Measurements from ENCODE around the gene HOXA10.

The HOXA10 gene

DNA sequence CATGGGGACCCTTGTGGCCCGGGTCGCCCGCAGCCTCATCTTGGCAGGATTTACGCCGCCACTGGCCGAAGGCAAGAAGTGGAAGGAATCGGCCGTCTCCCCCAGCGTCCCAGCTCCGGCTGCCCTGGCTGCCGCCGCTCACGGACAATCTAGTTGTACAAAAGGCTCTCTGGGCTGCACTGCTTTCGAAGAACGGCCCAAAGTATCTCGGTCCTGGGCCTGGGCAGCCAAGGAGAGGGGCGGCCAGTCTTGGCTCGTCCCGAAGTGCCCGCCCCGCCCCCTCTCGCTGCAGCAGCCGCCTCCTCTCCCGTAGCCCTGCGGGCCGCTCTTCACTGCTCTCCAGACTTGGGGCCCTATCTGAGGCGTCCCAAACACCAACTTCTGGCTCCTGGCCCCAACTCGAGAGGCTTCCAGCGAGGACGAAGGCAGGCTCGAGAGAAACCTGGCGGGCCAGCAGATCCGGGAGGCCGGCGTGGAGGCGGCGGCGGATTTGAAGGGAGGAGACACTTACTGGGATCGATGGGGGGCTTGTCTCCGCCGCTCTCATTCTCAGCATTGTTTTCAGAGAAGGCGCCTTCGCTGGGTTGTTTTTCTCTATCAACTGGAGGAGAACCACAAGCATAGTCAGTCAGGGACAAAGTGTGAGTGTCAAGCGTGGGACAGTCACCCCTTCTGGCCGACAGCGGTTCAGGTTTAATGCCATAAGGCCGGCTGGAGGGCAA lies 9.6 kb downstream of the HOXA10 start:
- H3K27me3 ChIP-seq (replicated peaks; ENCODE audit: insufficient read depth, low read length), result peaks cover 91% of the 10 kb centered on the region
- H2AFZ ChIP-seq (ENCODE audit: low read length), result no peak overlapping the region
- no peak overlapping the region for H3K9ac ChIP-seq (ENCODE audit: low read length)
- H3K36me3 ChIP-seq (replicated peaks; ENCODE audit: insufficient read depth, low read length), result no peaks in the 10 kb centered on the region
- no peaks in the 10 kb centered on the region for H3K9me3 ChIP-seq (replicated peaks; ENCODE audit: insufficient read depth, low read length)
- no peak overlapping the region for H3K27ac ChIP-seq (ENCODE audit: low read length)
- no peaks in the 10 kb centered on the region for H3F3A ChIP-seq (ENCODE audit: insufficient read depth, low read length)
- H4K20me1 ChIP-seq (ENCODE audit: insufficient read depth, low read length), result no peaks in the 10 kb centered on the region
- no peak for TF ChIP-seq EZH2phosphoT487 (IDR thresholded peaks at IDR 0.05; ENCODE audit: low read length)
- TF ChIP-seq EZH2 (optimal IDR thresholded peaks at IDR 0.05; ENCODE audit: low read depth, low read length), result no peak
- TF ChIP-seq, protein P1, sequence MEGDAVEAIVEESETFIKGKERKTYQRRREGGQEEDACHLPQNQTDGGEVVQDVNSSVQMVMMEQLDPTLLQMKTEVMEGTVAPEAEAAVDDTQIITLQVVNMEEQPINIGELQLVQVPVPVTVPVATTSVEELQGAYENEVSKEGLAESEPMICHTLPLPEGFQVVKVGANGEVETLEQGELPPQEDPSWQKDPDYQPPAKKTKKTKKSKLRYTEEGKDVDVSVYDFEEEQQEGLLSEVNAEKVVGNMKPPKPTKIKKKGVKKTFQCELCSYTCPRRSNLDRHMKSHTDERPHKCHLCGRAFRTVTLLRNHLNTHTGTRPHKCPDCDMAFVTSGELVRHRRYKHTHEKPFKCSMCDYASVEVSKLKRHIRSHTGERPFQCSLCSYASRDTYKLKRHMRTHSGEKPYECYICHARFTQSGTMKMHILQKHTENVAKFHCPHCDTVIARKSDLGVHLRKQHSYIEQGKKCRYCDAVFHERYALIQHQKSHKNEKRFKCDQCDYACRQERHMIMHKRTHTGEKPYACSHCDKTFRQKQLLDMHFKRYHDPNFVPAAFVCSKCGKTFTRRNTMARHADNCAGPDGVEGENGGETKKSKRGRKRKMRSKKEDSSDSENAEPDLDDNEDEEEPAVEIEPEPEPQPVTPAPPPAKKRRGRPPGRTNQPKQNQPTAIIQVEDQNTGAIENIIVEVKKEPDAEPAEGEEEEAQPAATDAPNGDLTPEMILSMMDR (IDR thresholded peaks at IDR 0.05; ENCODE audit: low read length), result no peak
- no peak overlapping the region for H3K4me3 ChIP-seq (ENCODE audit: low read length)
- 0 out of 2 replicates have a peak, but pooled peaks cover 4% of the 10 kb centered on the region for H3K4me1 ChIP-seq (ENCODE audit: low read length)
- H3K4me2 ChIP-seq (ENCODE audit: low read depth, low read length), result no peak overlapping the region
- H3K79me2 ChIP-seq (ENCODE audit: low read length), result no peaks in the 10 kb centered on the region
- no peak for DNase-seq
- no peaks in the 10 kb centered on the region for H3K9me2 ChIP-seq (replicated peaks; ENCODE audit: insufficient read depth, low read length)

DNA sequence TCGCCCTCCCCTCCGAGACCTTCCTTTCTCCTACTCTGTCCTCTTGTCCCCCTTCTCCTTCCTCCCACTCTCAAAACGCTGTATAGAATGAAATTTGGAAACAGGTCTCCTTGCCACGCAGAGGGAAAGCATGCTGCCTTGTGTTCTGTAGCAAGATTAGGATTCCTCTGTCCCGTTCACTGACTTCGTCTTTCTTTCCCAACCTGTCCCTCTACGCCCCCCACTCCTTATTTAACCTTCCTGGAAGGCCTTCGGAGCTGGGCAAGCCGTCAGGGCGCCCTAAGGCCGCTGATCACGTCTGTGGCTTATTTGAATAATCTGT lies 10.1 kb downstream of the HOXA10 start:
- Histone ChIP-seq H3K9ac (ENCODE audit: low read length) (no peak overlapping the region), H4K20me1 (ENCODE audit: insufficient read depth, low read length) (no peaks in the 10 kb centered on the region), H3K9me3 (replicated peaks; ENCODE audit: insufficient read depth, low read length) (no peaks in the 10 kb centered on the region), H3K4me1 (ENCODE audit: low read length) (0 out of 2 replicates have a peak, but pooled peaks cover 4% of the 10 kb centered on the region), H3K79me2 (ENCODE audit: low read length) (no peaks in the 10 kb centered on the region), H3K4me3 (ENCODE audit: low read length) (no peak overlapping the region), H3K4me2 (ENCODE audit: low read depth, low read length) (no peak overlapping the region), H2AFZ (ENCODE audit: low read length) (no peak overlapping the region), H3K27me3 (replicated peaks; ENCODE audit: insufficient read depth, low read length) (peaks cover 91% of the 10 kb centered on the region), H3F3A (ENCODE audit: insufficient read depth, low read length) (no peaks in the 10 kb centered on the region), H3K9me2 (replicated peaks; ENCODE audit: insufficient read depth, low read length) (no peaks in the 10 kb centered on the region), H3K27ac (ENCODE audit: low read length) (no peak overlapping the region), H3K36me3 (replicated peaks; ENCODE audit: insufficient read depth, low read length) (no peaks in the 10 kb centered on the region)
- no peak for DNase-seq
- TF ChIP-seq EZH2phosphoT487 (IDR thresholded peaks at IDR 0.05; ENCODE audit: low read length) (no peak), EZH2 (optimal IDR thresholded peaks at IDR 0.05; ENCODE audit: low read depth, low read length) (no peak)
- TF ChIP-seq, protein P1 (IDR thresholded peaks at IDR 0.05; ENCODE audit: low read length), result no peak

DNA sequence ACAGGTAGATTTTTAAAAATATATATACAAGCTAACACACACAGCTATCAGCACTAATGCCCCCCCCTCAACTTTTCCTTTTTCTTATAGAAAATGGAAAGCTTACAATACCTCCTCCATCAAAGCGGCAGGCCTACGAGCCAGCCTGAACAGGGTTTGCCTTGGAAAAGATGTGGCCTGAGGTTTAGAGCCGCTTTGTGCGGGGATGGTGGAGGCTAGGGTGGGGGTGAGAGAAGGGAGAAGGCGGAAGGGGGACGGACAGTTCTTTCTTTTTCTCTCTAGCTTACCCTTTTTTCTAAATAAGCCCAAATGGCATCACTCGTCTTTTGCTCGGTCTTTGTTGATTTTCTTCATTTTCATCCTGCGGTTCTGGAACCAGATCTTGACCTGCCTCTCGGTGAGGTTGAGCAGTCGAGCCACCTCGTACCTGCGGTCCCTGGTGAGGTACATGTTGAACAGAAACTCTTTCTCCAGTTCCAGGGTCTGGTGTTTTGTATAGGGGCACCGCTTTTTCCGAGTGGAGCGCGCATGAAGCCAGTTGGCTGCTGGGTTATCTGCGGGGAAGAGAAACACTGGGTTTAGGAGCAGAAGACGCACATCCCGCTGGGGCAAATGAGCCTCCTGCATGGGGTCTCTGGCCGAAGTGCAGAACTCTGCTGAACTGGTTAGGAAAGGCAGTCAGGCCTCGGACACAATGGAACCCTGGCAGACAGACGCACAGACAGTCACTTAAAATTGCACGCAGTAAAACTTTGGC lies 10.7 kb downstream of the HOXA10 start:
- no peak overlapping the region for H3K9ac ChIP-seq (ENCODE audit: low read length)
- no peaks in the 10 kb centered on the region for H3F3A ChIP-seq (ENCODE audit: insufficient read depth, low read length)
- DNase-seq, result no peak
- H3K27ac ChIP-seq (ENCODE audit: low read length), result no peak overlapping the region
- no peak overlapping the region for H3K4me2 ChIP-seq (ENCODE audit: low read depth, low read length)
- no peak overlapping the region for H2AFZ ChIP-seq (ENCODE audit: low read length)
- H3K36me3 ChIP-seq (replicated peaks; ENCODE audit: insufficient read depth, low read length), result no peaks in the 10 kb centered on the region
- TF ChIP-seq EZH2phosphoT487 (IDR thresholded peaks at IDR 0.05; ENCODE audit: low read length), result no peak
- TF ChIP-seq, protein P1 (IDR thresholded peaks at IDR 0.05; ENCODE audit: low read length), result no peak
- no peak for TF ChIP-seq EZH2 (optimal IDR thresholded peaks at IDR 0.05; ENCODE audit: low read depth, low read length)
- H3K9me2 ChIP-seq (replicated peaks; ENCODE audit: insufficient read depth, low read length), result no peaks in the 10 kb centered on the region
- H3K4me1 ChIP-seq (ENCODE audit: low read length), result 0 out of 2 replicates have a peak, but pooled peaks cover 4% of the 10 kb centered on the region
- H3K4me3 ChIP-seq (ENCODE audit: low read length), result no peak overlapping the region
- H4K20me1 ChIP-seq (ENCODE audit: insufficient read depth, low read length), result no peaks in the 10 kb centered on the region
- no peaks in the 10 kb centered on the region for H3K79me2 ChIP-seq (ENCODE audit: low read length)
- H3K27me3 ChIP-seq (replicated peaks; ENCODE audit: insufficient read depth, low read length), result peaks cover 91% of the 10 kb centered on the region
- no peaks in the 10 kb centered on the region for H3K9me3 ChIP-seq (replicated peaks; ENCODE audit: insufficient read depth, low read length)

Data from MM.1S (cell line).